ENCODE measurements around the gene PXDN.
"Not testable (repeated sequence)": the region's sequence is repeated elsewhere in the genome, so short reads cannot be mapped to it uniquely, and the experiment has no call there.

The PXDN gene

DNA sequence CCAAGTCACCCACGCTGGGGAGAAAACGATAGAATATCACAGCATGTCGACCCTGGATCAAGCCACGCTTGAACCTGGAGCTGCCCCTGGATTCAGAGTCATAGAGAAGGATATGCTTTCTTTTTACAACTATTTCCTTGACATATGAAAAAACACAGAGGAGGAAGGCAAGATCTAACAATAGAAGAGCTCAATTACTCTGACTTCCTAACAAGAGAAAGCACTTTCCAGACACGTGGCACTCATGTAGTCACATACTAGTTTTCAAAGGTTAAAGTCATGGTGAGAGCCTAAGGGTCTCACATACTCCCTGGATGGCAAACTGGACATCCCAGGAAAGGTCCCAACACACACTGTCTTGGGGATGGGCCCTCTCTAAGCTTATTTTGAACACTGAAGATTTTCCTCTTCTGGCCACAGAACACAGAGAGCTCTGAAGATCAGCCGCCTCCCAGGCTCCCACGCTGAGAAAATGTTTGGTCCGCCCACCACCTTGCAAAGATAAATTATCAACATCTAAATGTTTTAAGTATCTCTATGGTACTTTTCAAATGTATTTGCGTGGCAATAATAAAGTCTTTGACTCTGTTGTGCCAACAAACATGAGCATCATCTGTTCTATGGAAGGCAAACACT is 4.9 kb downstream of the PXDN start:
- DNase-seq = no peak

DNA sequence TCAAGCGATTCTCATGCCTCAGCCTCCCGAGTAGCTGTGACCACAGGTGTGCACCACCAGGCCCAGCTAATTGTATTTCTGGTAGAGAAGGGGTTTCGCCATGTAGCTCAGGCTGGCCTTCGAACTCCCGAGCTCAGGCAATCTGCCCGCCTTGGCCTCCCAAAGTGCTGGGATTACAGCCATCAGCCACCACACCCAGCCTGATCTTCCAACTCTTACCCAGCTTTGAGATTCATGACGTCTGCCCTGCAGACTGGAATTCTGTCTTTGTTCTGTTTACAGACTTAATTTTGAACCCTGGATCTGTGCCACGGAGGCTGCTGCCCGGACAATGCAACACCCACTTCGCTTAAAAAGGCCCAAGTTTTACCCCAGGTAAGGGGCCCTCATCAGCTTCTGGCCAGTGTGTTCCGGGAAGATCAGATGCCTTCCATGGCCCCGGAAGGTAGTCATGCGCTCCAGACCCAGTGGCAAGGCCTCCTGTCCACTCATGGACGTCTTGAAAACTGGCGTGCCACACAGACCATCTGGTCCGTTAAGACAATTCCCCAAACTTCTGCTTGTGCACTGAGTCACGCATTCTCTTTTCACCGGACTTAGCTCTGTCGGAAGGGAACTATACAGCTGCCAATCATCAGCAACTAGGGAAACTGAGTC is 5.5 kb downstream of the PXDN start:
- no peak for DNase-seq

DNA sequence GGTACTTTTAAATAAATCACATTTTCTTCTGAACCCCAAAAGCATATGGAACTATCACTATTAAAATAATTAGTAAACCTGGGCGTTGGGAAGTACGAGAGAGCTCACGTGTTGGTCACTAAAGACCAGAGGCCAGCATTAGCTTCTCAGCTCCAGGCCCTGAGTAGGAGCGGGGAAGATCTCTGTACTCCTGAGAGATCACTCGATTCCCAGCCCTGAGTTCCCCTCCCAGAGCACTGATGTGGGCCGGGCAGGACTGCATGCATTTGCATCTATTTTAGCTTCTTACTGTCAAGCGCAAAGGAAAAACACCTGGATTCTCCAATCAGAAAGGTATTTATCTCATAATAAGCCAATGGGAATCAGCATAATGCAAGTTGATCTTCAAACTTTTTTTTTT is 6.2 kb downstream of the PXDN start:
- DNase-seq = no peak

DNA sequence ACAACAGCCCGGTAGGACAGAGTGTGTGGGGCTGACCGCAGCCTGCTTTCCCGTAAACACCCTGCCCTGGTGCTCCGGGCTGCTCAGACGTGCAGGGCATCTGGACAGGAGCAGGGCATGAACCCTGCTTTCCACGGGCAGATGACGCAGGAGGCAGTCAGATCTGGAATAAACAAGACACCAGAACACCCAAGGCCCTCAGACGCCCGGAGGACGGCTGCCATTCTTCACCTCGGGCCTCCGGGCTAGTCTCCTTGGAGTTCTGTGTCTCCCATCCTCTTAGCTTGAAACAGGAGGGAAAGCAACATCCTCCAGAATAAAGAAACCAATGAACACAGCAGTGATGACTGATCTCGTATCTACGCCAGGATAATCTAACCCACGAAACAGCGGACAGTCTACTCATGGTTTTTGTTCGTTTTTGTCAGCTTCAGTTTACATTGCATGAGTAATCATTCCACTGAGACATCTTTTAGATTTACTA is 7.3 kb downstream of the PXDN start:
- no peak for DNase-seq

DNA sequence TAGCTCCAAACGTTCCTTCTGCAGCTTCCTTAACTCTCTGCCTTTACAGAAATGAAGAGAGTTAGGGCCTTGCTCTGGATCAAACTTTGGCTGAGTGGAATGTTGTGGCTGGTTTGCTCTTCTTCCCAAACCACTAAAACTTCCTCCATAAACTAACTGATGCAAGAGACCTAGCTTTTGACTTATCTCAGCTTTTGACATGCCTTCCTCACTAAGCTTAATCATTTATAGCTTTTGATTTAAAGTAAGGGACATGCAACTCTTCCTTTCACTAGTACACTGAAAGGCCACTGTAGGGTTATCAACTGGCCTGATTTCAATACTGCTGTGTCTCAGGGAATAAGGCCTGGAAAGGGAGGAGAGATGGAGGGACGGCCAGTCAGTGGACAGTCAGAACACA is 8.3 kb downstream of the PXDN start:
- no peak for DNase-seq

DNA sequence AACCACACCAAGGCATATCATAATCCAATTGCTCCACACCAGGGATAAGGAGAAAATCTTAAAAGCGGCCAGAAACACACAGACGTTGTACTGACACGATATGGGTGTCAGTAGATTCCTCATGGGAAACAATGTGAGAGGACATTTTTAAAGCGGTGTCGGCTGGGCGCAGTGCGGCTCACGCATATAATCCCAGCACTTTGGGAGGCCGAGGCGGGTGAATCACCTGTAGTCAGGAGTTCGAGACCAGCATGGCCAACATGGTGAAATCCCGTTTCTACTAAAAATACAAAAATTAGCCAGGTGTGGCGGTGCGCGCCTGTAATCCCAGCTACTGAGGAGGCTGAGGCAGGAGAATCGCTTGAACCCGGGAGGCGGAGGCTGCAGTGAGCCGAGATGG is 11.0 kb downstream of the PXDN start:
- not testable (repeated sequence) for DNase-seq

DNA sequence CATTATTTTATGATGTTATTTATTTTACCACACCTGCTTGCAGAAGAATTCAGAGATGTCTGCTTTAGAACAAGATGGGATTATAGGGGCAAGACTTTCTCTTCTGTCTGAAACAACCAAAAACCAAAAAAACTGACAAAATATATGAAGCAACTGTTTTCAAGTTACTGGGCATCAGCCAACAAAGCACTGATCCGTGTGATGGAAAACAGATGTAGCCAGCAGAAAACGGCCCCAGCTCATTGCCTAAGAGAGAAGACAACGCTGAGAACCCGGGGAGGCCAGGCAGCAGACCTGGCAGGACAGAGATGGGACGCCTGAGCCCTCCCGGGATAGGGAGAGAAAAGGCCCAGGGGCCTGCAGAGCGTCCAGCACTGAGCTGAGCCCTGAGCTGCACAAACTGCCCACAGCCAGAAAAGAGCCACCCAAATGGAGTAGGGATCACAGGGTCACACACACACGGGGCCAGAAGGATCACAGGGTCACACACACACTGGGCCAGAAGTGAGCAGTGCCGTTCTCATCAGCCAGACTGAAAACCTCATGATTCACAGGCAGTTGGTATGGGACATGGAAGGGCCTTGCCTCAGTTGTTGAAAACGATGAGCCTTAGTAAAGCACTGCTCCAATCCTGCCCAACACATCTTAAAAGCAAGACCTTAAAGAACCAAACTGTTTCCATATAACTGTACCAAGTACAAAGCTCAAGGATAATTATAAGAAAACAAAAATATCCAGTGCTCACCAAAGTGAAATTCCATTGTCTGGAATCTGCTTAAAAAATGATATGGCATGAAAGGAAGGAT is 12.1 kb downstream of the PXDN start:
- no peak for DNase-seq

DNA sequence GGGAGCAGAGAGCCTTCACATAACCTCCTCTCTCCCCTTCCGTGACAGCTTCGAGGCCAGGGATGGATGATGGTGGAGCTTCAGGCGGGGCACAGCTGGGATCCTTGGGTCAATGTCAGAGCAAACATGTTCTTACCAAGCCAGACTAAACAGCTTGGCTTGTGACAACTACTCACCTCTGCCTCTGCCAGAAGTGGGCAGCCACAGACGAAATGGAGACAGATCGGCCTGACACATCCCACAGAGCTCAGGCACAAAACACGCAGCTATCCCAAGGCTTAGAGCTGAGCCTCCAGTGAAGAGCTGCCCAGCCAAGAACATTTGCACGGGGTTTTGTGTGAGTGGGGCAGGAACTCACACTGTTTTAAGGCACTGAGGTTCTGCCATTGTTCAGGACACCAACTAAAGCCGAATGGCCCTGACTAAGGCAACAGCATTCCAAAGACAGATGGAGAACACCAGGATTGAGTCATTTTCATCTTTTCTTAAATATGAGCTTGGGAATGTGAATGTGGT is 12.8 kb downstream of the PXDN start:
- DNase-seq = no peak

DNA sequence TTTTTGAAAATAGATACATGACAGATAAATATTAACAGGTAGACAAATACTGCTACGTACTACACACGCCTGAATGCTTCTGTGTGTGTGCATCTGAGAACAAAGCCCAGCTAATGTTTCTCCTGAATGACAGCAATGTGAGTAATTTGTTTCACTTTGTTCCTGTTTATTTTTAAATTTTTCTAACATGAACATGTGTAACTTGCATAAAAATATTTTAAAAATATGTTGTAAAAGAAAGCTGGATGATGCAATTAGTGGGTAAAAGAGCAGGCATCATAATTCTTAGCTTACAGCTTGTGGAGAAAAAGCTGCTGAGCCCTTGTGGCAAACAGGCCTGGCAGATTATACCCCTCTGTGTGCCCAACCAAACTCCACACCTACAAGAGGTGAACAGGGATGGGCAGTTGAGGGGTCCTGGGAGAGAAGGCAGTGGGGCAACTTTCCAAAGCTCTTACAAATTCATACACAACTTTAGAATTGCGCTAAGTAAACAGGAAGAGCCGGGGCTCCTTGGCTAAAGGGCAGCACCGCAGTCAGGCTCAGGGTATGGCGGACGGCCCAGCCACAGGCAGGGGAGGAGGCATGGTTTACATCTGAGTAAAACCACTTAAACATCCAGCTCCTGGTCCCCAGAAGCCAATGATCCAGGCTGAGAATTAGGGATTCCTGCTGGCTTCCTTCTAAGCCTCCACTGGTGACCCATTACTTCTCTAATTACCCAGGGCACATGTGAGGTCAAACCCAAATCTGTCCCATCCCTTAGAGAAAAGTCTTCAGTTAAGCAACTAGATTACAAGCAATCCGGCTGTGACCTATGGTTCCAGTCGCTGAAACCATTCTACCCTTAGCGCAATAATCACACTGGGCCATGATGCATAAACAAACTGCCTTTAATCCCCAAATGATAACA is 14.0 kb downstream of the PXDN start:
- DNase-seq = no peak

DNA sequence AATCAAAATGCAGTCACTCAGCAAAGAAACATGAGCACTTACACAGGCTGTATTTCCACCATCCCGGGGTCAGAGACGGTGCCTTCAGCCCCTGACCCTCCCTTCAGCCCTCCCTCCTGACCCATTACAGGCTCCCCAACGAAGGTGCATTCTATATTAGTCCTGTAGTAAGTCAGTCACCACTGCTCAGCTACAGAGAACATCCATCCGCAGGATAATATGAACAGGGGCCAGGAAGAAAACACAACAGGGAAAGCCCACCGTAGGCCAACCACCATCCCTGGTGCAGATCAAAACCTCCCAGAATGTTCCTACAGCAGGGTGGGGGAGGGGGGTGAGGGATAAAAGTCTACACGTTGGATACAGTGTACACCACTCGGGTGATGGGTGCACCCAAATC is 15.1 kb downstream of the PXDN start:
- no peak for DNase-seq

DNA sequence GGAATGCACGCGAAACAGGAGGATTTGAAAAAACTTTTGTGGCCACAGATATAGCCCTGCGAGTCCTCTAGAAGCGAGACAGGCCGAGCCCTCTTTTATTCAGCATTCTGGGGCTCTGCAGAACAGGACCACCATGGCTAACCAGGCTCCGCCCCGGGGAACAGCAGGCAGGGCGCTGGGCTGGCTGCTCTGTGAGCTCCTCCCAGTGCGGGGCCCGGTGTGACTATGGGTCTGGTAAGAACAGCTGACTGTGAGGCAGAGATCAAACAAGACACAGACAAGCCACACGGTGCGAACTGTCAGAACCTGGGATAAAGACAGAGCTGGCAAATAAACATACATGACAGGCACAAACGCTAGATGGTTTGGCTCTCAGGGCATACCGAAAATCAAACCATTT is 15.5 kb downstream of the PXDN start:
- DNase-seq = no peak

DNA sequence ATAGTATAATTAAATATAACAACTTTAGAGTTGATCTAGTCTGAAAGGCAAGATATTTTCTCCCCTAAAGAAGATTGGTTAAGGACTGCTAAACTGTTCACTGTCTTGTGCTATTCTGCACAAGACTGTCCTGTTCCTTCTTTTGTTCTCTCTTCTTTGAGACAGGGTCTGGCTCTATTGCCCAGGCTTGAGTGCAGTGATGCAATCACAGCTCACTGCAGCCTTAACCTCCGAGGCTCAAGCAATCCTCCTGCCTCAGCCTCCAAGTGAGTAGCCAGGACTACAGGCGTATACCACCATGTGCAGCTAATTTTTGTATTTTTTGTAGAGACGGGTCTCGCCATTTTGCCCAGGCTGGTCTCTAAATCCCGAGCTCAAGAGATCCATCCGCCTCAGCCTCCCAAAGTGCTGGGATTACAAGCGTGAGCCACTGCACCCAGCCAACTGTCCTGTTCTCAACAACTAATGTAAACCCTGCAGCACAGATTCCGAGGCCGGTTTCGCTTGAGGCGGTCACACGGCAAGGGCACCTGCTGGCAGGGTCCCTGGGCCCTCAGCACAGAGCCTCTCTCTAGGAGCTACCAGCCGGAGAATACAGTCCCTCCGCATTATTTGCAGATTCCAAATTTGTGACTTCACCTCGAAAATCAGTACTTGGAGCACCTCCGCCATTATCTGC is 16.4 kb downstream of the PXDN start:
- no peak for DNase-seq

DNA sequence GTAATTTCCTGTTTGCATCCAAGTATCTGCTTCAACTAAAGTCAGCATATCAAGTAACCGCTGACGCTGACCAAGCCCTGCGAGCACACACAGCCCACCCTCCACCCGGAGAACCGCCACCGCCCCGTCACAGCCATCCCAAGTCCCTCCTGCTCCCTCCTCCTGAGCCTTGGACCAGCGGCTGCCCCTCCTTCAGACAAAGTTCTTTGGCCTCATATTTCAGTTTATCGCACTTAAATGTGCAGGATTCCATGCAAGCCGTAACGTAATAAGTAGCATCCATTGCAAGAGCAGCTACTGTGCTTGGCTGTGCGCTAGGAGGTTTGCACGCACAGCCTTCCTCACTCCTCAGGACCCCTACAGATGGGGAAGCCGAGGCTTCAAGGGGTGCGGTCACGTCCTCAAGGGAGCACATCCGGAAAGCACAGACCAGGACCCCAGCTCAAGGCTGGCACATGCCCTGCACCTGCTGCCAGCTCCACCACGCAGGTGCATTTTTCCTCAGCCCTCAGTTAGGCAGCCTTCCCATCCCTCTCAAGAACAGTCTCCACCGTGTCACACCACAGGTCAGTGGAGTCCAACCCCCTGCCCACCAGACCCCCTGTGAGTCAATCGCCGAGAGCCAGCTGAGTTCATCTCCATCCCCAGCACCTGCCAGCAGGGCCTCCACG is 17.1 kb downstream of the PXDN start:
- no peak for DNase-seq

DNA sequence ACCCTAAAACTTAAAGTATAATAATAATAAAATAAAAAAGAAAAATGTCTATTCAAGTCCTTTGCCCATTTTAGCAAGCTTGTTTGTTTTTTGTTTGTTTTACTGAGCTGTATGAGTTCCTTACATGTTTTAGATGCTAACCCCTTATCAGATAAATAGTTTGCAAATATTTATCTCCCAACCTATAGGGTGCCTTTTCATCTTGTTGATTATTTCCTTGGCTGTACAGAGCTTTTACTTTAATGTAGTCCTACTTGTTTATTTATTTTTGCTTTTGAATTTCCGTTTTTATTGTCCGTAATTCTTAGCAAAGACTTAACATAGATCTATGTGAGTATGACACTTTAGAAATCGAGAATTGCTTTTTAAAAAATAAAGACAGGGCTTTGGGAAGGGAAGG is 17.8 kb downstream of the PXDN start:
- no peak for DNase-seq

DNA sequence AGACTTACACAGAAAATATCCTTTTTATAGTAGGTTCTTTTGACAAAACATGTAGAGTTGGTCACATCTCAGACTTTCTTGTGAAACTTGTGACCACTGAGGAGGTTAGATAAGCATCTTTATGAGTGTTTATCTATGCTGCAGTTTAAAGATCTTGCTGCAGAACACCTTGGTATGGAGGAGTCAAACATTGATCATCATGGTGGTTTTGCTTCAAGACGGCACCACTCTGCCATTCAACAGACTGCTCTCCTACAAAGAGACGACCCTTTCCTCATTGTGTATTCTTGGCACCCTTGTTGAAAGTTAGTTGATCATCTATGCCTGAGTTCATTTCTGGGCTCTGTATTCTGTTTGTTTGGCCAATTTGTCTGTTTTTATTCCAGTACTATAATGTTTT is 20.0 kb downstream of the PXDN start:
- not testable (repeated sequence) for DNase-seq

DNA sequence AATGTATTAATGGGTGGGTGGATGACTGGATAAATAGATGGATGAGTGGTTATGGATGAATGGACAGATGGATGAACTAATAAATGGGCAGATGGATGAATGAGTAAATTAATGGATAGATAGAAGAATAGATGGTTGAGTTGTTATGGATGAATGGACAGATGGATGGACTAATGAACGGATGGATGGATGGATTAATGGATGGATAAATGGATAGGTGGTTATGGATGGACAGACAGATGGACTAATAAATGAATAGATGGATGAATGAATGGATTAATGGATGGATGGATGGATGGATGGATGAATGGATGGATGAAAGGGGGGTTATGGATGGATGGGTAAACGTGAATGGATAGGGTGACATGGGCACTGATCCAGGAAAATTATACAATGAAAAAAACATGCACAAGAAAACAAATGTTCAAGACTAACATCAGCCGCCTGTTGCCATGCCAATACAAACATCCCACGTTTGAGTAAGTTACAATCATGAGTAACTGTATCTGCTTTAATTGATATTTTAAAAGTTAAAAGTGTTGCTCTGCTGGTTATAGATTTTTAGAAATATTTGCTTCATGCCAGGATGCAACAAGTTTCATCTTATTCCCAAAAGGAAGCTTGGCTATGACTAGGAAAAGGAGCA is 20.8 kb downstream of the PXDN start:
- DNase-seq = no peak

DNA sequence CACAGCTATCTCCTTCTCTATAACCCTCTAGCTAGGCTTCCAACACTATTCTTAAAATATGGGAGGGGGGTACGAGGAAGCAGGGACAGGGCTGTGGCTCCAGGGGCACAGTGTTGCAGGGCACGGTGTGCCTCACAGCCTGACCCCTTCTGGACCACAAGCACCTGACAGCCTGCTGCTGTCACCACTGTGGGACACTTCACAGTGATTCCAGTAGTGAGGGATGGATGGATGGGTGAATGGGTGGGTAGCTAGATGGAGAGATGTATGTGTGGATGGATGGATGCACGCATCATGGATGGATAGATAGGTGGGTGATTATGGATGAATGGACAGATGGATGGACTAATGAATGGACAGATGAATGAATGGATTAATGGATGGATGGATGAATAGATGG is 21.6 kb downstream of the PXDN start:
- DNase-seq = no peak

DNA sequence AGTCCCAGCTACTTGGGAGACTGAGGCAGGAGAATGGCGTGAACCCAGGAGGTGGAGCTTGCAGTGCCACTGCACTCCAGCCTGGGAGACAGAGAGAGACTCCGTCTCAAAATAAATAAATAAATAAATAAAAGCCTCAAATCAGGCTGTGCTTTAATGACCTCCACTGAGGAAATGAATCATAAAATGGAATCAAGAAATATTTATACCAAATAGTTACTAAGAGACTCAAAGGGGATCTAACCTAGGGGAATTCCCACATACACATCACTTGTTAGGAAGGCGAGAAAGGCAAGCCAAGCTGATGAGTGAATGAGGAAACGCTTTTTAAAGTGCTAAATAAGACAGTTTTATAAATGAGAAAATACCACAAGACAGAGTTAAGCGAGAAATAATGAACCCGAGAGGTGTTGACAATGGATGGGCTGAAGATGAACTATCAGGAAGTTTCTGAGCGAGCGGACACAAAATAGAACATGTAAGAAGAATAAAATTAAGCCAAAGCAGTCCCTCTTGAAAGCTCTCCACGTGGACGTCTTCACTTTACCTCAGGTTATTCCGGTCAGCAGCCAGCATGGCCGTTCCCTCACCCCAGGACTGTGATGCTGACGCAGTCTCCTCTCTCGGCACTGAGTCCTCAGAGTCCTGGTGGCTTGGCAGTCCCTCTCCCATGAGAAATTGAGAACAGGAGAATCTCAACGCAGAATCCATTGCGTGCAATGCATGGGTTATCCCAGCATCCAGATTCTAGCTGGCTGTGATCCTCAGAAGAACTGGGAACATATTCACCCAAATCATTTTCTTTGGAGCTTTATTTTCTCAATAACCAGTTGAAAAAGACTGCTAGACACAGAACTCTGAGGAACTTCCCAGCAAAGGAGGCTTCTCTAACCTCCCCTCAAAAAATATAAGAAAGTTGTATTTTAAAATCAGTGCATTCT is 22.3 kb downstream of the PXDN start:
- no peak for DNase-seq

DNA sequence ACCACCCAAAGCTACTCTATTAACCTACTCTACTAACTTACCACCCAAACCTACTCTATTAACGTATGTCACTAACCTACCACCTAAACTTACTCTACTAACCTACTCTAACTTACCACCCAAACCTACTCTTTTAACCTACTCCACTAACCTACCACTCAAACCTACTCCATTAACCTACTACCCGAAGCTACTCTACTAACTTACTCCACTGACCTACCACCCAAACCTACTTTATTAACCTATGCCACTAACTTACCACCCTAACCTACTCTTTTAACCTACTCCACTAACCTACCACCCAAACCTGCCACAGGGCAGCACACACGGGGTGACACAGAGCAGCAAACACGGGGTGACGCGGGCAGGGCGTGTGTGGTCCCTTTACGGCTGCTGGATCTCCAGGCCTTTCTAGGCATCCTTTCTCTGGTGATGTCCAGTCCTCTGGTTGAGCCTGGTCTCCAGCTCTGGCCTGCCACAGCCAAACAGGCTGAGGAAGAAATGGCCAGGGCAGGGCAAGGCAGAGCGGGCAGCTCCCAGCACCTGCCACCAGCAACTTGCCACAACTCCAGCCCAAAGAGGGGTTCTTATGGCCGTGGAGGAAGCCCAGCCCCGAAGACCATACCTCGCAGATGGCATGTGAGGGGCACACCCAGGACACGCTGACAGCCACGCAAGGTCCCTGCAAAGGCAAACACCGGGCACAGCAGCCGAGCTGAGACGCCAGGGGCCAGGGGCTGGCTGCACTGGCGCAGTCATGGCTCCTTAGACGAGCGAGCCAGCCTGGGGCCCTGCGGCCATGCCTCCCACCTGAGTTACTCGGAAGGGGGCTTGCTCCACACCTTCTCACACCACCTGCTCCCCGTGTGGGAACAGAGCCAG is 25.7 kb downstream of the PXDN start:
- no peak for DNase-seq
